Right cardiac atrium (tissue), 5 donors: ENCODE results near the gene PLSCR3. TPM values are rescaled to one million over a fixed set of nuclear protein-coding genes. Genes with fewer than 3 reads are reported as not detected.

Source experiments
- ATAC-seq, 2 donors: fragments of 200-7000 bp; cut with Tn5 transposase; one replicate each; pipeline versions ENCODE4 v1.8.0 to v1.9.1; 2020; ENCODE audit warnings: moderate library complexity in 2 of 2, mild to moderate bottlenecking in 1 of 2
- DNase-seq, 3 donors: peaks; one replicate each; pipeline ENCODE4 v3.0.0-alpha.2; 2020
- H3K27ac ChIP-seq: one replicate; pipeline ENCODE4 v1.5.1; 2013; ENCODE audit warnings: mild to moderate bottlenecking, low read length, control low read depth, moderate library complexity
- H3K27me3 ChIP-seq: one replicate; pipeline ENCODE4 v1.6.1; 2013; ENCODE audit not compliant: control insufficient read depth, insufficient read depth
- H3K4me1 ChIP-seq: one replicate; pipeline ENCODE4 v1.6.1; 2013; ENCODE audit warnings: low read length; ENCODE audit not compliant: control insufficient read depth, insufficient read depth
- H3K4me3 ChIP-seq: one replicate; pipeline ENCODE4 v1.5.1; 2013; ENCODE audit warnings: low read length, control low read depth
- H3K9me3 ChIP-seq: one replicate; pipeline ENCODE4 v1.6.1; 2013; ENCODE audit warnings: low read length; ENCODE audit not compliant: control insufficient read depth
- whole genome bisulfite sequencing: extraction: QIAGEN DNeasy Blood & Tissue Kit; methylation state at CpG from one replicate; pipeline ENCODE4 v1.1.7; 2013; 5-methylcytosine and 5-hydroxymethylcytosine counted together
- intact Hi-C, 4 donors: fragments of 100-400 bp; cut with DNase I; formaldehyde crosslinking; loops; one replicate each; pipeline versions ENCODE4 v1.11.0 to v1.14.0; 2022 to 2023
- polyA plus RNA-seq: library from polyadenylated mRNA; stranded (reverse); fragments of 200-250 nt; gene quantifications from one replicate; pipeline ENCODE4 v1.2.3, GENCODE V29; 2013
- total RNA-seq, 4 donors: library from RNA; stranded (reverse); fragmentation: NEBNext Ultra II Directional; extraction: Animal tissue kit (Norgen Biotek cat#: 25700); gene quantifications; one replicate each; pipeline ENCODE4 v1.2.1, GENCODE V29; 2021
- donor health status: healthy with polysubstance abuse.
- donor health status: DM: no; HTN: yes; CAD: no.
- donor health status: DM: no; HTN: no; CAD: no.
- donor health status: DM: no; HTN: yes; CAD: no; lungs with severe emphysema.
- donor health status: DM: yes; HTN: yes; CAD: no.

The PLSCR3 gene
- total and polyA plus RNA-seq, 5 donors, result 19.8 to 25.9 (median 23.7) TPM

- Histone ChIP-seq H3K9me3 (no peaks in the 10 kb centered on the region), H3K27me3 (no peaks in the 10 kb centered on the region), H3K4me1 (peaks cover 3% of the 10 kb centered on the region), H3K27ac (no peak overlapping the region), H3K4me3 (no peak overlapping the region)
- peak; percentile 40 to 72 (median 41) for DNase-seq
- ATAC-seq, result no peak
- 56% methylated on average over 19 of the region's 19 CpGs for WGBS
- intact Hi-C loops, result loop anchor here in 3 of 4 donors (5.0 to 10.0 kb wide), 3 partner anchors 54 to 134 kb away; partner anchors contain the start of genes POLR2A (in 1 of the 3), SLC2A4 (in 1 of the 3), SLC35G6 (in 1 of the 3) and YBX2 (in 1 of the 3)
Observed at GRCh38 chr17:7348478-7349242, 45.7 kb downstream of the PLSCR3 start.

DNA sequence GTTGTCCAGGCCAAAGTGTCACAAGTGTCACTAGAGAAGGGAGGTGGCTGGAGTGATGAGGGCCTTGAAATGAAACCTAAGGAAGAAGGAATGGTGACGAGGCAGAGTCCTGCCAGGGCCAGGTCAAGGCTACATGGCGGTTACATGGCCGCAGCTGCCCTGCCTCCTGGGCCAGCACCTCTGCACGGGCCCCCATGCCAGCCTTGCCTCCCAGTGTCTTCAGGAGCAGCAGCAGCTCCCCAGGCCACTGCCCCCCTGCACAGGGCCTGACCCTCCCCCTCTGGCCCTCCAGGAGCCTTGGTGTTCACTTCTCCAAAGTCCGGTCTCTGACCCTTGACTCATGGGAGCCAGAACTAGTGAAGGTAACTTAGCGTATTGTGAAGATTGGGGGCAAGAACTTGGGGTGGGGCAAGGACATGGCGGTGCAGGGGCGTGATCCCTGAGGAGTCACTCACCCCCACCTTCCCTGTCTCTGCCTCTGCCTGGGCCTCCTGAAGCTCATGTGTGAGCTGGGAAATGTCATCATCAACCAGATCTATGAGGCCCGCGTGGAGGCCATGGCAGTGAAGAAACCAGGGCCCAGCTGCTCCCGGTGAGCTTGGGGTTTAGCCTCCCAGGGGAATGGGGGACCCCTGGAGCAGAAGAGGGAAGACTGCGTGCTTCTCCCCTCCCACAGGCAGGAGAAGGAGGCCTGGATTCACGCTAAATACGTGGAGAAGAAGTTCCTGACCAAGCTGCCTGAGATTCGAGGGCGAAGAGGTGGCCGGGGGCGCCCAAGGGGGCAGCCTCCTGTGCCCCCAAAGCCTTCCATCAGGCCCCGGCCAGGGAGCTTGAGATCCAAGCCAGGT, 46.5 kb downstream of the PLSCR3 start:
- intact Hi-C loops, result loop anchor here in 3 of 4 donors (5.0 to 10.0 kb wide), 3 partner anchors 53 to 134 kb away; partner anchors contain the start of genes POLR2A (in 1 of the 3), SLC2A4 (in 1 of the 3), SLC35G6 (in 1 of the 3) and YBX2 (in 1 of the 3)
- no peak for DNase-seq

DNA sequence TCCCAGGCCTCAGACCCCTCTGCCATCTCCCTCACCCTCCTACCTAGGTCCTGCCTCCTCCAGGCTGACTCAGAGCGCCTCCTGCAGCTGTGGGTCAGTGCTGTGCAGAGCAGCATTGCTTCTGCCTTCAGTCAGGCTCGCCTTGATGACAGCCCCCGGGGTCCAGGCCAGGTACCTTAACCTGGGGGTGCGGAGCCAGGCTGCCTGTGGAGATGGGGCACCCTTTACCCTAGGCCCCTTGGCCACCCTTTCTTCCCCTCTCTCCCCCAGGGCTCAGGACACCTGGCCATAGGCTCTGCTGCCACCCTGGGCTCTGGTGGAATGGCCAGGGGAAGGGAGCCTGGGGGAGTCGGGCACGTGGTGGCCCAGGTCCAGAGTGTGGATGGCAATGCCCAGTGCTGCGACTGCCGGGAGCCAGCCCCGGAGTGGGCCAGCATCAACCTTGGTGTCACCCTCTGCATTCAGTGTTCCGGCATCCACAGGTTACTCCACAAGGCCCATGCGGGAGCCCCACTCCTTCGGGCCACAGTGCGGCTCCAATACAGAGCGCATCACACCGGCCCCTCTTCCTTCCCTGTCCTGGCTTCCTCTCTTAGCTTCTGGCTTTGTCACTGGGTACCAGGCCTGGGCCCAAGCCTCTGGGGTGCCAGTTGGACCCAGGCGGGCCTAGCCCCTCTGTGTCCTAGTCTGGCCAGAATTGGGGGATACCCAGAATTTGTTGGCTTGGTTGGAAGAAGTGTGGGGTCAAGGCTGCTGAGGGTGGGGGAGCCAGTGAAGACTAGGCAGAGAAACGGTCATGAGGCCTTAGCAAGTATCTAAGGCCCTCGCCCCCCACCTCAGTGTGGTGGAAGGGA, 47.3 kb downstream of the PLSCR3 start:
- 72% methylated on average over 18 of the region's 18 CpGs for WGBS
- intact Hi-C loops, result loop anchor here in 3 of 4 donors (5.0 to 10.0 kb wide), 3 partner anchors 52 to 135 kb away; partner anchors contain the start of genes POLR2A (in 1 of the 3), SLC2A4 (in 1 of the 3), SLC35G6 (in 1 of the 3) and YBX2 (in 1 of the 3)
- H3K27ac ChIP-seq, result no peak overlapping the region
- no peaks in the 10 kb centered on the region for H3K27me3 ChIP-seq
- no peaks in the 10 kb centered on the region for H3K9me3 ChIP-seq
- H3K4me3 ChIP-seq, result no peak overlapping the region
- ATAC-seq, result no peak
- H3K4me1 ChIP-seq, result no peaks in the 10 kb centered on the region
- no peak for DNase-seq

More for the DNA sequence above, 46.5 kb downstream of the PLSCR3 start:
- Histone ChIP-seq H3K27ac (no peak overlapping the region), H3K9me3 (no peaks in the 10 kb centered on the region), H3K4me3 (no peak overlapping the region), H3K27me3 (no peaks in the 10 kb centered on the region), H3K4me1 (no peaks in the 10 kb centered on the region)
- no peak for ATAC-seq
- WGBS, result 64% methylated on average over 19 of the region's 19 CpGs

- DNase-seq (peak in 1 of 3 donors; percentile 33), ATAC-seq (no peak)
- H3K4me3 ChIP-seq, result no peak overlapping the region
- H3K4me1 ChIP-seq, result no peaks in the 10 kb centered on the region
- no peak overlapping the region for H3K27ac ChIP-seq
- intact Hi-C loops, result loop anchor here in 2 of 4 donors (10.0 kb wide), 2 partner anchors 48 to 58 kb away; partner anchors contain the start of genes SLC2A4 (in 1 of the 2) and YBX2 (in 1 of the 2)
- 76% methylated on average over 15 of the region's 15 CpGs for WGBS
- no peaks in the 10 kb centered on the region for H3K9me3 ChIP-seq
- H3K27me3 ChIP-seq, result no peaks in the 10 kb centered on the region
Observed at GRCh38 chr17:7343250-7343649, 51.1 kb downstream of the PLSCR3 start.

DNA sequence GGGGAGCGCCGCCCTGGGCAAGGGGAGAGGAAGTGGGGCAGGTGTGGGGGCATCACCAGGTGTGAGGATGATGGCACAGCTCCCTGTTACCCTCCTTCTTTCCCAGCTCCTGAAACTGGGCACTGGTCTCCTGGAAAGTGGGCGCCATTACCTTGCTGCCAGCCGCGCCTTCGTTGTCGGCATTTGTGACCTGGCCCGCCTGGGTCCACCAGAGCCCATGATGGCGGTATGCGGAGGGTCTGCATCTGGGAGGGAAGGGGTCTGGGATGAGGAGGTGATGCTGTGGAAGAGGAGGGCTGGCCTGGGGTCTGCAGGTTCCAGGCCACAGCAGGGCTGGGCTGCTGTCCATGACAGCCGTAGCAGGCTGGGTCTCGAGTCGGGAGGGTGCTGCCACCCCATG, 52.5 kb downstream of the PLSCR3 start:
- WGBS, result 91% methylated on average over 13 of the region's 13 CpGs
- no peaks in the 10 kb centered on the region for H3K9me3 ChIP-seq
- DNase-seq (no peak), ATAC-seq (no peak)
- intact Hi-C loops, result loop anchor here in 2 of 4 donors (10.0 kb wide), 2 partner anchors 47 to 57 kb away; partner anchors contain the start of genes SLC2A4 (in 1 of the 2) and YBX2 (in 1 of the 2)
- no peak overlapping the region for H3K27ac ChIP-seq
- no peak overlapping the region for H3K4me3 ChIP-seq
- no peaks in the 10 kb centered on the region for H3K27me3 ChIP-seq
- H3K4me1 ChIP-seq, result no peaks in the 10 kb centered on the region

DNA sequence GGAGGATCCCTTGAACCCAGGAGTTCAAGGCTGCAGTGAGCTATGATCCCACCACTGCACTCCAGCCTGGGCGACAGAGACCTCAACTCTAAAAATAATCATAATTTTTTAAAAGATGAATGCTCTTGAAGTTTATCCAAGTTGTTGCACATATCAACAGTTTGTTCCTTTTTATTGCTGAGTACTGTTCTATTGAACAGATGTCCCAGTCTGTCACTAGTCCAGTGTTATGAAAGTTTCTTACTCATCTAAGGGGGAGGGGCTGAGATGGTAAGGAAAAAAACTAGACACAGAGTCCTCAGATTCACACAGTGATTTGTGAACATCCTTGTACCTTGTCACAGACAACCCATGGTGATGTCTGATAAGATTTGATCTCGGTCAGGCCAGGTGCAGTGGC, 54.1 kb downstream of the PLSCR3 start:
- no peaks in the 10 kb centered on the region for H3K27me3 ChIP-seq
- WGBS, result 74% methylated on average over 2 of the region's 2 CpGs
- ATAC-seq, result no peak

More for the DNA sequence above, 54.1 kb downstream of the PLSCR3 start:
- Histone ChIP-seq H3K4me3 (no peak overlapping the region), H3K27ac (no peak overlapping the region), H3K9me3 (no peaks in the 10 kb centered on the region), H3K4me1 (no peaks in the 10 kb centered on the region)
- no peak for DNase-seq
- intact Hi-C loops, result loop anchor here in 2 of 4 donors (10.0 kb wide), 2 partner anchors 45 to 55 kb away; partner anchors contain the start of genes SLC2A4 (in 1 of the 2) and YBX2 (in 1 of the 2)

Other genes with a start within 250 kb of the PLSCR3 start
Only the 30 nearest of the 38 such genes appear.
- gene ACADVL, start 174.6 kb downstream of the PLSCR3 start, total RNA-seq, result 1,000 to 10,000 TPM in 3 of 4 donors, 100 to 1,000 TPM in 1; 896 to 1,154 (median 1,049) TPM
- 1,142 TPM for gene ACADVL, start 174.6 kb downstream of the PLSCR3 start, polyA plus RNA-seq
- 10 to 100 TPM; 20.0 to 26.1 (median 23.4) TPM for gene DVL2, start 160.0 kb downstream of the PLSCR3 start, total RNA-seq
- 14.6 TPM for gene DVL2, start 160.0 kb downstream of the PLSCR3 start, polyA plus RNA-seq
- 10 to 100 TPM; 22.2 to 30.4 (median 24.5) TPM for gene PHF23, start 155.1 kb downstream of the PLSCR3 start, total RNA-seq
- gene PHF23, start 155.1 kb downstream of the PLSCR3 start, polyA plus RNA-seq, result 18.8 TPM
- 100 to 1,000 TPM; 492 to 540 (median 522) TPM for gene GABARAP, start 152.1 kb downstream of the PLSCR3 start, total RNA-seq
- 741 TPM for gene GABARAP, start 152.1 kb downstream of the PLSCR3 start, polyA plus RNA-seq
- gene CTDNEP1, start 142.8 kb downstream of the PLSCR3 start, total RNA-seq, result 100 to 1,000 TPM; 118 to 124 (median 122) TPM
- 80.1 TPM for gene CTDNEP1, start 142.8 kb downstream of the PLSCR3 start, polyA plus RNA-seq
- gene ELP5, start 142.3 kb downstream of the PLSCR3 start, total RNA-seq, result 100 to 1,000 TPM in 1 of 4 donors, 10 to 100 TPM in 3; 37.9 to 100 (median 82.9) TPM
- gene ELP5, start 142.3 kb downstream of the PLSCR3 start, polyA plus RNA-seq, result 41.7 TPM
- 1 to 10 TPM; 1.8 to 3.4 (median 2.8) TPM for gene CLDN7, start 132.0 kb downstream of the PLSCR3 start, total RNA-seq
- 2.9 TPM for gene CLDN7, start 132.0 kb downstream of the PLSCR3 start, polyA plus RNA-seq
- 100 to 1,000 TPM in 3 of 4 donors, 10 to 100 TPM in 1; 57.6 to 146 (median 103) TPM for gene SLC2A4, start 112.8 kb downstream of the PLSCR3 start, total RNA-seq
- gene SLC2A4, start 112.8 kb downstream of the PLSCR3 start, polyA plus RNA-seq, result 83.1 TPM
- gene YBX2, start 99.9 kb downstream of the PLSCR3 start, total RNA-seq, result 1 to 10 TPM; 1.4 to 3.1 (median 1.8) TPM
- gene YBX2, start 99.9 kb downstream of the PLSCR3 start, polyA plus RNA-seq, result 5.3 TPM
- 100 to 1,000 TPM; 259 to 311 (median 268) TPM for gene EIF5A, start 86.9 kb downstream of the PLSCR3 start, total RNA-seq
- 301 TPM for gene EIF5A, start 86.9 kb downstream of the PLSCR3 start, polyA plus RNA-seq
- gene GPS2, start 79.2 kb downstream of the PLSCR3 start, total RNA-seq, result 10 to 100 TPM; 65.0 to 76.1 (median 65.8) TPM
- gene GPS2, start 79.2 kb downstream of the PLSCR3 start, polyA plus RNA-seq, result 68.4 TPM
- gene NEURL4, start 65.2 kb downstream of the PLSCR3 start, total RNA-seq, result 10 to 100 TPM; 28.3 to 33.4 (median 30.6) TPM
- gene NEURL4, start 65.2 kb downstream of the PLSCR3 start, polyA plus RNA-seq, result 23.8 TPM
- 10 to 100 TPM; 15.0 to 26.4 (median 20.8) TPM for gene ACAP1, start 58.0 kb downstream of the PLSCR3 start, total RNA-seq
- 8.8 TPM for gene ACAP1, start 58.0 kb downstream of the PLSCR3 start, polyA plus RNA-seq
- gene KCTD11, start 42.4 kb downstream of the PLSCR3 start, total RNA-seq, result 1 to 10 TPM; 4.7 to 6.7 (median 6.5) TPM
- gene KCTD11, start 42.4 kb downstream of the PLSCR3 start, polyA plus RNA-seq, result 7.8 TPM
- gene TMEM95, start 39.4 kb downstream of the PLSCR3 start, total RNA-seq, result not detected
- gene TMEM95, start 39.4 kb downstream of the PLSCR3 start, polyA plus RNA-seq, result not detected
- 1 to 10 TPM; 2.1 to 3.6 (median 3.4) TPM for gene TNK1, start 13.4 kb downstream of the PLSCR3 start, total RNA-seq
- gene TNK1, start 13.4 kb downstream of the PLSCR3 start, polyA plus RNA-seq, result 1.7 TPM
- 100 to 1,000 TPM in 1 of 4 donors, 10 to 100 TPM in 3; 79.6 to 105 (median 97.3) TPM for gene TMEM256, start 9.6 kb upstream of the PLSCR3 start, total RNA-seq
- gene TMEM256, start 9.6 kb upstream of the PLSCR3 start, polyA plus RNA-seq, result 210 TPM
- gene NLGN2, start 13.3 kb upstream of the PLSCR3 start, total RNA-seq, result 10 to 100 TPM; 10.7 to 15.7 (median 14.1) TPM
- 6.9 TPM for gene NLGN2, start 13.3 kb upstream of the PLSCR3 start, polyA plus RNA-seq
- not detected for gene SPEM1, start 25.8 kb upstream of the PLSCR3 start, total RNA-seq
- gene SPEM1, start 25.8 kb upstream of the PLSCR3 start, polyA plus RNA-seq, result not detected
- gene SPEM2, start 31.1 kb upstream of the PLSCR3 start, total RNA-seq, result not detected
- gene SPEM2, start 31.1 kb upstream of the PLSCR3 start, polyA plus RNA-seq, result not detected
- gene SPEM3, start 34.3 kb upstream of the PLSCR3 start, total RNA-seq, result not detected
- not detected for gene SPEM3, start 34.3 kb upstream of the PLSCR3 start, polyA plus RNA-seq
- gene TMEM102, start 40.9 kb upstream of the PLSCR3 start, total RNA-seq, result 1 to 10 TPM; 2.2 to 2.5 (median 2.3) TPM
- 2.1 TPM for gene TMEM102, start 40.9 kb upstream of the PLSCR3 start, polyA plus RNA-seq
- 10 to 100 TPM; 13.9 to 34.8 (median 23.9) TPM for gene FGF11, start 45.0 kb upstream of the PLSCR3 start, total RNA-seq
- gene FGF11, start 45.0 kb upstream of the PLSCR3 start, polyA plus RNA-seq, result 31.7 TPM
- gene CHRNB1, start 50.5 kb upstream of the PLSCR3 start, total RNA-seq, result 10 to 100 TPM; 11.4 to 15.6 (median 13.1) TPM
- 16.1 TPM for gene CHRNB1, start 50.5 kb upstream of the PLSCR3 start, polyA plus RNA-seq
- 10 to 100 TPM; 73.6 to 86.2 (median 82.2) TPM for gene ZBTB4, start 85.1 kb upstream of the PLSCR3 start, total RNA-seq
- 41.7 TPM for gene ZBTB4, start 85.1 kb upstream of the PLSCR3 start, polyA plus RNA-seq
- not detected for gene SLC35G6, start 86.9 kb upstream of the PLSCR3 start, total RNA-seq
- gene SLC35G6, start 86.9 kb upstream of the PLSCR3 start, polyA plus RNA-seq, result not detected
- 10 to 100 TPM; 41.9 to 51.4 (median 47.4) TPM for gene POLR2A, start 89.8 kb upstream of the PLSCR3 start, total RNA-seq
- gene POLR2A, start 89.8 kb upstream of the PLSCR3 start, polyA plus RNA-seq, result 22.3 TPM
- gene TNFSF12, start 154.5 kb upstream of the PLSCR3 start, total RNA-seq, result 10 to 100 TPM; 42.9 to 52.0 (median 47.5) TPM
- gene TNFSF12, start 154.5 kb upstream of the PLSCR3 start, polyA plus RNA-seq, result 58.4 TPM
- 10 to 100 TPM; 14.6 to 19.9 (median 15.7) TPM for gene TNFSF13, start 164.2 kb upstream of the PLSCR3 start, total RNA-seq
- 15.3 TPM for gene TNFSF13, start 164.2 kb upstream of the PLSCR3 start, polyA plus RNA-seq
- gene SENP3, start 167.4 kb upstream of the PLSCR3 start, total RNA-seq, result 10 to 100 TPM; 27.2 to 37.2 (median 34.2) TPM
- gene SENP3, start 167.4 kb upstream of the PLSCR3 start, polyA plus RNA-seq, result 45.2 TPM